Measurements from ENCODE around the gene SH3RF2.
"Not testable (repeated sequence)": the region's sequence is repeated elsewhere in the genome, so short reads cannot be mapped to it uniquely, and the experiment has no call there.

Gene SH3RF2

GRCh38 chr5:145951071-145951470 lies 14.7 kb downstream of the SH3RF2 start:
- DNase-seq: no peak

DNA sequence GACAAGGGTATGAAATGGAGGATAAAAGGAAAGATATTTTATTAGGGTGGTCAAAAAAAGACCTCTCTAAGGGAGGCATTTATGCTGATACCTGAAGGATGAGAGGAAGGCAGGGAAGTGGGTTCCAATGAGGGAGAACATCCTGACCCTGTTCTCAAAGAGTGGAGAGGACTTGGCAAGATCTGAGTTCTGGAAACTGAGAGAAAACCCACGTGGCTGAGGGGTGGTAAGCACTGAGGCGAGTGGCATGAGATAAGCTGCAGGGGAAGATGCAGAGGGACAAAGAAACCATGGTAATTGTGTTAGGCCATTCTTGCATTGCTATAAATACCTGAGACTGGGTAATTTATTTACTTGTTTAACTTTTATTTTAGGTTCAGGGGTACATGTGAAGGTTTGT lies 16.8 kb downstream of the SH3RF2 start:
- DNase-seq: no peak

DNA sequence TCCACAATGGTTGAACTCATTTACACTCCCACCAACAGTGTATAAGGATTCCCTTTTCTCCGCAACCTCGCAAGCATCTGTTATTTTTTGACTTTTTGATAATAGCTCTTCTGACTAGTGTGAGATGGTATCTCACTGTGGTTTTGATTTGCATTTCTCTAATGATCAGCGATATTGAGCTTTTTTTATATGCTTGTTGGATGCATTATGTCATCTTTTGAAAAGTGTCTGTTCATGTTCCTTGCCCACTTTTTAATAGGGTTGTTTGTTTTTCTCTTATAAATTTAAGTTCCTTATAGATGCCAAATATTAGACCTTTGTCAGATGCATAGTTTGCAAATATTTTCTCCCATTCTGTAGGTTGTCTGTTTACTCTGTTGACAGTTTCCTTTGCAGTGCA lies 17.8 kb downstream of the SH3RF2 start:
- DNase-seq: not testable (repeated sequence)

GRCh38 chr5:145957388-145957787 lies 21.0 kb downstream of the SH3RF2 start:
- DNase-seq: no peak

- no peak for DNase-seq
Observed at GRCh38 chr5:145958436-145958835, 22.1 kb downstream of the SH3RF2 start.

- DNase-seq: no peak
Observed at GRCh38 chr5:145960166-145960565, 23.8 kb downstream of the SH3RF2 start.

GRCh38 chr5:145960848-145961600 lies 24.6 kb downstream of the SH3RF2 start:
- DNase-seq: no peak

- DNase-seq: no peak
Observed at GRCh38 chr5:145962001-145962400, 25.6 kb downstream of the SH3RF2 start.

- DNase-seq: not testable (repeated sequence)
Observed at GRCh38 chr5:145964008-145964407, 27.6 kb downstream of the SH3RF2 start.

GRCh38 chr5:145965804-145966203 lies 29.4 kb downstream of the SH3RF2 start:
- no peak for DNase-seq

GRCh38 chr5:145967296-145967695 lies 30.9 kb downstream of the SH3RF2 start:
- no peak for DNase-seq

DNA sequence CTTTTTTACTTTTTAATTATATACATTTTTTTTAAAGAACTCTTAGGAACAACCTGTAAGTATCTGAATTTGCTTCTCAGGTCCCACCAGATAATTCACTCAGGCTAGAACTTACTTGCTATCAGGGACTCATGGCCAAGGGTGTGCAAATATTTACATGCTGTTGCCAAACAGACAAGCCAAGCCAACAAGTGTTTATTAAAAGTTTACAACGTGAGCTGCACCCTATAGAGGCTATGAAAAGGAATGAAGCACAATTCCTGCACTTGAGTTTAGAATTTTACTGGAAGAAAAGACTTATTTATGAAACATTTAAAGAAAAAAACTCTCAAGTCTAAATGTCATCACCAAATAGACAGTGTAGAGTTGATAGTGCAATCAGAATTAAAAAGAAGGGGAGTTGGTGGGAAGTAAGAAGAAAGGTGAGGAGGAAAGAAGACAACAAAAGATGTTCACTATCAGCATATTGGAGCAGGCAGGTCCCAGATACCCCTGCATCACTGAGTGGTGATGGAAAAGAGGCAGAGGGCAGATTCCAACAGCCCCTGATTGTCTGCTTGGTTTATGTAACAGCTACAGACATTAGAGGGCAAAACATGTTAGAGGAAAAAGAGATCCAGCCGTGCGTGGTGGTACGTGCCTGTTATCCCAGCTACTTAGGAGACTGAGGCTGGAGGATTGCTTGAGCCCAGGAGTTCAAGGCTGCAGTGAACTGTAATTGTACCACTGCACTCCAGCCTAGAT lies 32.8 kb downstream of the SH3RF2 start:
- no peak for DNase-seq

- no peak for DNase-seq
Observed at GRCh38 chr5:145969714-145970092, 33.3 kb downstream of the SH3RF2 start.

DNA sequence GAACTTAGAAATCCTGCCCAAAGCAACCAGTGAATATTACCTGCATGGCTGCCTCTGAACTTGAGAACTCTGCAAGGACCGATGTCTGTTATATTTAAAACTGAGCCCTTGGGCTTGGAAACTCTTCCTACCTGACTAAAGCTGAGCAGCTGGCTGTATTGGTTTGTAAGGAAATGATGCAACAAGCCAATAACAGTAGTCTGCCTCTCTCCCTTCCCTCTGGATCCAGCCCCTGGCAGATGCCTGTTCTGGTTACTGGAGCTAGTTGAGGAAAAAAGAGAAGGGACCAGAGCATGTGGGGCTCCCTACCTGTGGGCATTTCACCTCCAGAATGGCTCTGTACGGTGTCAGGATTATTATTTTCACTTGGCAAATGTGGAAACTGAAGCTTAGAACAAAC lies 34.7 kb downstream of the SH3RF2 start:
- DNase-seq: no peak

- DNase-seq: no peak
Observed at GRCh38 chr5:145971701-145972100, 35.3 kb downstream of the SH3RF2 start.

DNA sequence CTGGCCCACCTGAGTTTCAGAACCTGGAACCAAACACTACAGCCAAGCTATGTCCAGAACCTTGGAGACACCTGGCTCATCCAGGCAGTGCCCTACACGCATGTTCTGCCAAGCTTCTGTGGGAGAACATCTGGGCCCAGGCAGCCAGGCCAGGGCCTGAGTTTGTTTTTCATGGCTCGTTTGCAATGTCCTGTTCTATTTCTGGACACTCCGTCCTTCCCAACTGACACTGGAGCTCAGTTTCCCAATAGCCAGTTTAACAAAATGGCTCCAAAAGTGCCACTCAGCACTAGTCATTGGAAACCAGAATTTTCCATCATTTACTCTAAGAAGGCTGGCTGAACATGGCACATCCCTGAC lies 38.6 kb downstream of the SH3RF2 start:
- DNase-seq: no peak

DNA sequence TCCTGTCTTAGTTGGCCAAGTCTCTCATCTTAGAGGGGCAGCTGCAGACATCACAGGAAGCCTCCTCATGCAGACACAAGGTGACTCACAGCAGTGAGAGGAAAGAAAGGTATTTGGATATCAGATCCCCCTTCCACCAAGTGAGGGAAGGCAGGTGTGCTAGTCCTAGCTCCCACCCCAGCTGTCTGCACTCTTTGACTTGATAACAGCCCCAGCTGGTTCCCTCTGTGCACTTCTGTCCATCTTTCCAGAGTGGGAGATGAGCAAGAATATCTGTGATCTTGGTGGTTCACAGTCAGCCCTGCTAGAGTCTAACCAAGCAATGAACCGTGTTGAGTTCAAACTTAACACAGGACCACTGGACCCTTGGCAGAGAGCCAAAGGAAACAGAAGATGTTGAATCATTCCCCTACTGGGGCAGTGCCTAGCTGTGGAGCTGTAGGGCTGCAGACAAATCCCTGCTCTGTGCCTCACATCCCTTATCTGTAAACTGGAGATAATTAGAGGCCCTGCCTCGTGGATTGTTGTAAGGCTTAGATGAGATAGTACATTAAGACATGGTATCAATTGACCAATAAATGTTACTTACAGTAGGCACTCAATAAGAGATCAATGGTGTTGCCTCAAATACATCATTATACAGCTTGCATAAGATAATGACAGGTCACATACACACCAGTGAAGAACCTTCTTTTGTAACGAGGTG lies 39.1 kb downstream of the SH3RF2 start:
- DNase-seq: no peak

- DNase-seq: no peak
Observed at GRCh38 chr5:145976431-145977155, 40.2 kb downstream of the SH3RF2 start.

GRCh38 chr5:145978171-145978570 lies 41.8 kb downstream of the SH3RF2 start:
- DNase-seq: no peak

DNA sequence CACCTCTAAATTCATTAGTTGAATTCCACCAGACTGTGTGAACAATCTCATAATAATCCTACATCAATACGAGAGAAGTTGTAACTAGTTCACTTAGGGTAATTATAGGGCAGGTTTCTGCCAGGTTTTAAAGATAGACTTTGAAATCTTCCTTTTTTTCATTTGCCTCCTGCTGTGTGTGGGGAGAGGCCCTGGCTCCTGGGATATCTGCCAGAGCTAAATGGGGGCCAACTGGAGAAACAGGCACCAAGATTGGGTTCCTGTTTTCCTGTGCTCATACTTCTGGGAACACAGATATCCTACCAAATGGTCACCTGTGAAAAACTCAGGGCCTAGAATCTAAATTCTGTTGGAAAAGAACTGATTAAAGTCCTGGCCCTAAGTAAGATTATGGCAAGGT lies 42.3 kb downstream of the SH3RF2 start:
- DNase-seq: no peak

GRCh38 chr5:145979270-145980223 lies 43.2 kb downstream of the SH3RF2 start:
- DNase-seq: no peak

DNA sequence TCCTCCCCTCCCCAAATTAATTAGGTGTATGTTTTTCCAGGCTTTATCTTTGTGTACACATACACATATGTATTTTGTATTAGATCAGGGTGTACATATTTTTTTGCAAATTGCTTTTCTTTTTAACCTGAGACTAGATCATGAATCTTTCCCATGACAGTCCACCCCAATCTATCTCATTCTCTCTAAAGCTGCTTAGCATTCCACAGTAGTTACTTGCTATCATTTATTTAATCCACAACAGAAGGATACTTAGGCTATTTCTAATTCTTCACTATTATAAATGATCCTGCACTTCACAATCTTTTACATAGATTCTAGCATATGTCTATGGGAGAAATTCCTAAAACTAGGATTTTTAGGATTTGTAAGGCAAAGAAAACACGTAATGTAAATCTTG lies 43.9 kb downstream of the SH3RF2 start:
- DNase-seq: no peak
